GM12878 (cell line): ENCODE data around the gene CELSR2. TPM values are rescaled to one million over a fixed set of nuclear protein-coding genes. Genes with fewer than 3 reads are reported as not detected.

Experiments used
- HDGF ChIP-seq: fragments of 450-650 bp; IDR thresholded peaks from 2 replicates; pipeline ENCODE4 v1.6.1; 2016; ENCODE audit warnings: antibody characterized with exemption
- SIN3A ChIP-seq: IDR thresholded peaks from 2 replicates; pipeline ENCODE4 v1.6.1; 2012; ENCODE audit warnings: low read depth, low read length, improper control_type of control experiment
- polyA plus RNA-seq, 11 experiments: library from polyadenylated mRNA; depleted of rRNA in 4 of 11; unstranded in 6 of 11; stranded (reverse) in 5 of 11; fragments of >200 nt; fragmentation: Nextera tagmentation in 4 of 11; fragmentation: Illumina TruSeq in 1 of 11; extraction: Ambion mirVana in 4 of 11; extraction: Trizol in 1 of 11; gene quantifications; 1 replicate in 1 of 11; 2 replicates in 10 of 11; pipeline versions ENCODE4 v1.2.1 to v1.2.3, GENCODE V29; 2011 to 2016; ENCODE audit warnings: inconsistent platforms in 2 of 11, missing spikeins in 2 of 11, low read depth in 1 of 11
- total RNA-seq, 4 experiments: library from RNA; depleted of rRNA in 3 of 4; stranded (reverse); fragments of >200 nt in 3 of 4; fragmentation: Illumina TruSeq in 1 of 4; extraction: Trizol in 1 of 4; gene quantifications; 2 replicates each; pipeline versions ENCODE4 v1.2.1 to v1.2.3, GENCODE V29; 2013 to 2021

Gene CELSR2
- total and polyA plus RNA-seq, 10 of the 15 experiments (the other 5 are each of a cell fraction or from before 2014, with no cell fraction given): under 0.01 to 0.15 (median 0.04) TPM; not detected in 2

DNA sequence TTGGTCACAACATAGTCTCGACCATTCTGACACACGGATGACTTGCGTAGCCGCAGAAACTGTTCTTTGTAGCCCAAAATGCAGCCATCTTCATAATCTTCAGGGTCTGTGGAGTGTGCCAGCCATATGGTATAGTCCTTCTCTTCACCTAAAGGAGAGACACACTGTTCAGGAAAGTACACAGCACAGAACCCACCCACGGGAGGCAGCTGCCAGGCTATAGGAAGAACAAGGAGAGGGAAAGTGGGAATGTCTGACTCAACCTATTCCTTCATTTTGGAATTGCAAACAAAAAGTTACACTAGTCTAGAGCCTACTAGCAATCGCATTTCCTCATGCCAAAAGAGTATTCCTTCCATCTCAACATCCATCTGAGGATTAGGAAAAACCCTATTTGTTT, 73.6 kb downstream of the CELSR2 start (continued):
- TF ChIP-seq SIN3A (no peak), HDGF (no peak)

Other genes starting within 250 kb of the CELSR2 start
Only the 7 nearest of the 12 such genes appear.
- gene TAF13, start 173.5 kb upstream of the CELSR2 start, total RNA-seq (2014; rRNA removed): 15.5 and 18.2 TPM in 2 replicates
- gene TAF13, start 173.5 kb upstream of the CELSR2 start, total RNA-seq (2014; rRNA removed; fragmentation: Illumina TruSeq; extraction: Trizol): 29.7 and 30.4 TPM in 2 replicates
- 16.2 and 17.5 TPM in 2 replicates for gene TAF13, start 173.5 kb upstream of the CELSR2 start, total RNA-seq (2021)
- gene TAF13, start 173.5 kb upstream of the CELSR2 start, polyA plus RNA-seq (2011; rRNA removed): 26.3 and 43.2 TPM in 2 replicates
- gene TAF13, start 173.5 kb upstream of the CELSR2 start, polyA plus RNA-seq (2014; fragmentation: Illumina TruSeq; extraction: Trizol): 30.6 and 42.8 TPM in 2 replicates
- 10 to 100 TPM in 1 of 2 experiments, 1 to 10 TPM in 1; 8.1 to 14.9 TPM for gene TAF13, start 173.5 kb upstream of the CELSR2 start, polyA plus RNA-seq (2014; fragmentation: Nextera tagmentation; extraction: Ambion mirVana)
- 13.8 and 18.6 TPM in 2 replicates for gene TAF13, start 173.5 kb upstream of the CELSR2 start, polyA plus RNA-seq (2014; rRNA removed)
- gene TAF13, start 173.5 kb upstream of the CELSR2 start, polyA plus RNA-seq (2016; fragmentation: Nextera tagmentation; extraction: Ambion mirVana): 10 to 100 TPM; 17.3 to 19.8 TPM
- gene TMEM167B, start 158.8 kb upstream of the CELSR2 start, total RNA-seq (2014; rRNA removed): 20.6 and 23.7 TPM in 2 replicates
- 21.8 and 22.5 TPM in 2 replicates for gene TMEM167B, start 158.8 kb upstream of the CELSR2 start, total RNA-seq (2014; rRNA removed; fragmentation: Illumina TruSeq; extraction: Trizol)
- gene TMEM167B, start 158.8 kb upstream of the CELSR2 start, total RNA-seq (2021): 26.1 and 27.1 TPM in 2 replicates
- 20.9 and 21.6 TPM in 2 replicates for gene TMEM167B, start 158.8 kb upstream of the CELSR2 start, polyA plus RNA-seq (2011; rRNA removed)
- 24.5 and 26.9 TPM in 2 replicates for gene TMEM167B, start 158.8 kb upstream of the CELSR2 start, polyA plus RNA-seq (2014; fragmentation: Illumina TruSeq; extraction: Trizol)
- 10 to 100 TPM; 15.6 to 24.8 TPM for gene TMEM167B, start 158.8 kb upstream of the CELSR2 start, polyA plus RNA-seq (2014; fragmentation: Nextera tagmentation; extraction: Ambion mirVana)
- gene TMEM167B, start 158.8 kb upstream of the CELSR2 start, polyA plus RNA-seq (2014; rRNA removed): 17.0 and 17.6 TPM in 2 replicates
- 10 to 100 TPM; 17.2 to 17.7 TPM for gene TMEM167B, start 158.8 kb upstream of the CELSR2 start, polyA plus RNA-seq (2016; fragmentation: Nextera tagmentation; extraction: Ambion mirVana)
- 0.05 TPM in 1 of 2 replicates, not detected in the other for gene ELAPOR1, start 135.4 kb upstream of the CELSR2 start, total RNA-seq (2014; rRNA removed)
- gene ELAPOR1, start 135.4 kb upstream of the CELSR2 start, total RNA-seq (2014; rRNA removed; fragmentation: Illumina TruSeq; extraction: Trizol): 0.05 and 0.18 TPM in 2 replicates
- gene ELAPOR1, start 135.4 kb upstream of the CELSR2 start, total RNA-seq (2021): 0.21 TPM in 1 of 2 replicates, not detected in the other
- 1.2 and 2.1 TPM in 2 replicates for gene ELAPOR1, start 135.4 kb upstream of the CELSR2 start, polyA plus RNA-seq (2011; rRNA removed)
- 0.07 and 0.10 TPM in 2 replicates for gene ELAPOR1, start 135.4 kb upstream of the CELSR2 start, polyA plus RNA-seq (2014; fragmentation: Illumina TruSeq; extraction: Trizol)
- under 1 TPM; 0.04 to 0.24 TPM for gene ELAPOR1, start 135.4 kb upstream of the CELSR2 start, polyA plus RNA-seq (2014; fragmentation: Nextera tagmentation; extraction: Ambion mirVana)
- gene ELAPOR1, start 135.4 kb upstream of the CELSR2 start, polyA plus RNA-seq (2014; rRNA removed): 0.05 and 0.06 TPM in 2 replicates
- under 1 TPM in 1 of 2 experiments, not detected in 1; 0.47 TPM for gene ELAPOR1, start 135.4 kb upstream of the CELSR2 start, polyA plus RNA-seq (2016; fragmentation: Nextera tagmentation; extraction: Ambion mirVana)
- 120 and 123 TPM in 2 replicates for gene SARS1, start 35.6 kb upstream of the CELSR2 start, total RNA-seq (2014; rRNA removed)
- gene SARS1, start 35.6 kb upstream of the CELSR2 start, total RNA-seq (2014; rRNA removed; fragmentation: Illumina TruSeq; extraction: Trizol): 133 and 137 TPM in 2 replicates
- gene SARS1, start 35.6 kb upstream of the CELSR2 start, total RNA-seq (2021): 110 and 115 TPM in 2 replicates
- gene SARS1, start 35.6 kb upstream of the CELSR2 start, polyA plus RNA-seq (2011; rRNA removed): 87.1 and 116 TPM in 2 replicates
- 139 and 152 TPM in 2 replicates for gene SARS1, start 35.6 kb upstream of the CELSR2 start, polyA plus RNA-seq (2014; fragmentation: Illumina TruSeq; extraction: Trizol)
- 100 to 1,000 TPM; 148 to 202 TPM for gene SARS1, start 35.6 kb upstream of the CELSR2 start, polyA plus RNA-seq (2014; fragmentation: Nextera tagmentation; extraction: Ambion mirVana)
- gene SARS1, start 35.6 kb upstream of the CELSR2 start, polyA plus RNA-seq (2014; rRNA removed): 103 and 110 TPM in 2 replicates
- gene SARS1, start 35.6 kb upstream of the CELSR2 start, polyA plus RNA-seq (2016; fragmentation: Nextera tagmentation; extraction: Ambion mirVana): 100 to 1,000 TPM; 163 to 168 TPM
- gene PSRC1, start 33.6 kb downstream of the CELSR2 start, total RNA-seq (2014; rRNA removed): 5.1 and 5.6 TPM in 2 replicates
- 3.0 and 3.8 TPM in 2 replicates for gene PSRC1, start 33.6 kb downstream of the CELSR2 start, total RNA-seq (2014; rRNA removed; fragmentation: Illumina TruSeq; extraction: Trizol)
- gene PSRC1, start 33.6 kb downstream of the CELSR2 start, total RNA-seq (2021): 4.7 and 6.1 TPM in 2 replicates
- 7.9 and 8.7 TPM in 2 replicates for gene PSRC1, start 33.6 kb downstream of the CELSR2 start, polyA plus RNA-seq (2011; rRNA removed)
- 2.3 and 3.4 TPM in 2 replicates for gene PSRC1, start 33.6 kb downstream of the CELSR2 start, polyA plus RNA-seq (2014; fragmentation: Illumina TruSeq; extraction: Trizol)
- 1 to 10 TPM; 1.2 to 2.0 TPM for gene PSRC1, start 33.6 kb downstream of the CELSR2 start, polyA plus RNA-seq (2014; fragmentation: Nextera tagmentation; extraction: Ambion mirVana)
- 7.2 and 7.8 TPM in 2 replicates for gene PSRC1, start 33.6 kb downstream of the CELSR2 start, polyA plus RNA-seq (2014; rRNA removed)
- gene PSRC1, start 33.6 kb downstream of the CELSR2 start, polyA plus RNA-seq (2016; fragmentation: Nextera tagmentation; extraction: Ambion mirVana): 10 to 100 TPM; 10.1 to 11.8 TPM
- not detected in 2 replicates for gene MYBPHL, start 57.5 kb downstream of the CELSR2 start, total RNA-seq (2014; rRNA removed)
- gene MYBPHL, start 57.5 kb downstream of the CELSR2 start, total RNA-seq (2014; rRNA removed; fragmentation: Illumina TruSeq; extraction: Trizol): not detected in 2 replicates
- not detected in 2 replicates for gene MYBPHL, start 57.5 kb downstream of the CELSR2 start, total RNA-seq (2021)
- not detected in 2 replicates for gene MYBPHL, start 57.5 kb downstream of the CELSR2 start, polyA plus RNA-seq (2011; rRNA removed)
- gene MYBPHL, start 57.5 kb downstream of the CELSR2 start, polyA plus RNA-seq (2014; fragmentation: Illumina TruSeq; extraction: Trizol): not detected in 2 replicates
- under 1 TPM in 1 of 2 experiments, not detected in 1; 0.16 TPM for gene MYBPHL, start 57.5 kb downstream of the CELSR2 start, polyA plus RNA-seq (2014; fragmentation: Nextera tagmentation; extraction: Ambion mirVana)
- not detected in 2 replicates for gene MYBPHL, start 57.5 kb downstream of the CELSR2 start, polyA plus RNA-seq (2014; rRNA removed)
- under 1 TPM; 0.54 to 0.75 TPM for gene MYBPHL, start 57.5 kb downstream of the CELSR2 start, polyA plus RNA-seq (2016; fragmentation: Nextera tagmentation; extraction: Ambion mirVana)
- 0.27 and 0.28 TPM in 2 replicates for gene SORT1, start 148.4 kb downstream of the CELSR2 start, total RNA-seq (2014; rRNA removed)
- gene SORT1, start 148.4 kb downstream of the CELSR2 start, total RNA-seq (2014; rRNA removed; fragmentation: Illumina TruSeq; extraction: Trizol): 0.18 and 0.23 TPM in 2 replicates
- 1.2 and 1.4 TPM in 2 replicates for gene SORT1, start 148.4 kb downstream of the CELSR2 start, total RNA-seq (2021)
- 0.33 and 0.62 TPM in 2 replicates for gene SORT1, start 148.4 kb downstream of the CELSR2 start, polyA plus RNA-seq (2011; rRNA removed)
- 0.16 and 0.59 TPM in 2 replicates for gene SORT1, start 148.4 kb downstream of the CELSR2 start, polyA plus RNA-seq (2014; fragmentation: Illumina TruSeq; extraction: Trizol)
- gene SORT1, start 148.4 kb downstream of the CELSR2 start, polyA plus RNA-seq (2014; fragmentation: Nextera tagmentation; extraction: Ambion mirVana): under 1 TPM; 0.06 to 0.16 TPM
- gene SORT1, start 148.4 kb downstream of the CELSR2 start, polyA plus RNA-seq (2014; rRNA removed): 0.39 and 0.42 TPM in 2 replicates
- 1 to 10 TPM in 1 of 2 experiments, not detected in 1; 1.9 TPM for gene SORT1, start 148.4 kb downstream of the CELSR2 start, polyA plus RNA-seq (2016; fragmentation: Nextera tagmentation; extraction: Ambion mirVana)